Testis (tissue), 2 donors: ENCODE measurements around the gene NSUN5.
"Not testable (repeated sequence)": the region's sequence is repeated elsewhere in the genome, so short reads cannot be mapped to it uniquely, and the experiment has no call there.

Experiments
- POLR2A ChIP-seq: fragments of 450-650 bp; IDR thresholded peaks from one replicate; pipeline ENCODE4 v1.6.1; 2017; ENCODE audit warnings: antibody characterized with exemption, mild to moderate bottlenecking, moderate library complexity
- TF ChIP-seq, protein P1 (sequence below), 3 experiments: fragments of 450-650 bp in 2 of 3; fragments of 200-600 bp in 1 of 3; sonication (generic) in 1 of 3; IDR thresholded peaks; one replicate each; pipeline ENCODE4 v1.5.1; 2016 to 2019; ENCODE audit warnings: antibody characterized with exemption in 3 of 3, mild to moderate bottlenecking in 2 of 3, moderate library complexity in 1 of 3

DNA sequence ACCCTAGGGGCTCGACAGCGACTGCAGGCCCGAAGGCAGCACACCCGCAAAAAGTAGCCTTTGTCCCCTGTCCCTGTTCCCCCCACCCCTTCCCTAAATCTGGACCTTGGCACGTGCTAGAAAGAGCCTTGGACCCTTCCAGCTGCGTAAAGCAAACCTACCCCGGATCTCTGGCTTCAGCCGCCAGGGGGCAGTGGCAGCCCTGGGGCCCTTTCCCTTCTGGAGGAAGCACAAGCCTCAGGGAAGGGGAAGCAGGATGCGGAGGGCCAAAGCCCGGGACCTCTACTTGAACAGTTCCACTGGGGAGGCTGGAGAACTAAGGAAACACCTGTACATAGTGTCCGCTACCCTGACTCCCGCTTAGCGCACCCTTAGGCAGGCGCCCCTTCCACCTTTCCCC lies 7.5 kb downstream of the NSUN5 start:
- not testable (repeated sequence) for TF ChIP-seq POLR2A
- TF ChIP-seq, protein P1, sequence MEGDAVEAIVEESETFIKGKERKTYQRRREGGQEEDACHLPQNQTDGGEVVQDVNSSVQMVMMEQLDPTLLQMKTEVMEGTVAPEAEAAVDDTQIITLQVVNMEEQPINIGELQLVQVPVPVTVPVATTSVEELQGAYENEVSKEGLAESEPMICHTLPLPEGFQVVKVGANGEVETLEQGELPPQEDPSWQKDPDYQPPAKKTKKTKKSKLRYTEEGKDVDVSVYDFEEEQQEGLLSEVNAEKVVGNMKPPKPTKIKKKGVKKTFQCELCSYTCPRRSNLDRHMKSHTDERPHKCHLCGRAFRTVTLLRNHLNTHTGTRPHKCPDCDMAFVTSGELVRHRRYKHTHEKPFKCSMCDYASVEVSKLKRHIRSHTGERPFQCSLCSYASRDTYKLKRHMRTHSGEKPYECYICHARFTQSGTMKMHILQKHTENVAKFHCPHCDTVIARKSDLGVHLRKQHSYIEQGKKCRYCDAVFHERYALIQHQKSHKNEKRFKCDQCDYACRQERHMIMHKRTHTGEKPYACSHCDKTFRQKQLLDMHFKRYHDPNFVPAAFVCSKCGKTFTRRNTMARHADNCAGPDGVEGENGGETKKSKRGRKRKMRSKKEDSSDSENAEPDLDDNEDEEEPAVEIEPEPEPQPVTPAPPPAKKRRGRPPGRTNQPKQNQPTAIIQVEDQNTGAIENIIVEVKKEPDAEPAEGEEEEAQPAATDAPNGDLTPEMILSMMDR (IDR thresholded peaks at IDR 0.05) = not testable (repeated sequence)
